ENCODE results near the gene SRBD1. TPM values are rescaled to one million over a fixed set of nuclear protein-coding genes. Genes with fewer than 3 reads are reported as not detected.

SRBD1 gene
- total RNA-seq, 2 experiments from 2014 or later = 21.3 to 22.6 TPM

DNA sequence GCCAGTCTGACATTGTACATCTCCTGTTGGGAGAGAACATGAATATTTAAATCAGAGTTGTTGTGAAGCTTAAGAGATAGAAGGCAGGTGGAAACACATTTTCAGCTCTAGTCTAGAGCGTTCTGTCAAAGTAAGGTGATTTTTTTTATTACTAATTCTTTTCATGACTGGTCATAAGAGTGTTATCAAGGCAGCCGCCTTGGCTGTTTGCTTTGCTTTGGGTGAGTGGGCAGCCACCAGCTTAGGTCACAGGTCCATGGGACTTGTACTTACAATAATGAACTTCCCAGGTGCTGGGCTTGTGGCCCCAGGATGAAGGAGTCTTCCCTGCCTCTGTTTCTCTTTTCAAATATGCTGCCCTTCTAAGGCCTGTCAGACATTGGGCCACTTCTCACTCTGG lies 256.3 kb downstream of the SRBD1 start:
- Mint-ChIP-seq H3K4me1 (ENCODE audit: low read depth) (no peaks in the 10 kb centered on the region), H3K27ac (no peak overlapping the region), H3K27me3 (ENCODE audit: low read depth) (no peaks in the 10 kb centered on the region), H3K36me3 (ENCODE audit: low read depth) (no peaks in the 10 kb centered on the region), H3K4me3 (no peak overlapping the region), H3K9me3 (no peaks in the 10 kb centered on the region)
- CTCF ChIA-PET = interaction anchor here (0.6 kb wide), 1 partner anchor 391 kb away, joined by 3 read pairs; no protein-coding TSS in a partner anchor
- no peak for DNase-seq
- intact Hi-C loops (cut with micrococcal nuclease) = no loop called here

DNA sequence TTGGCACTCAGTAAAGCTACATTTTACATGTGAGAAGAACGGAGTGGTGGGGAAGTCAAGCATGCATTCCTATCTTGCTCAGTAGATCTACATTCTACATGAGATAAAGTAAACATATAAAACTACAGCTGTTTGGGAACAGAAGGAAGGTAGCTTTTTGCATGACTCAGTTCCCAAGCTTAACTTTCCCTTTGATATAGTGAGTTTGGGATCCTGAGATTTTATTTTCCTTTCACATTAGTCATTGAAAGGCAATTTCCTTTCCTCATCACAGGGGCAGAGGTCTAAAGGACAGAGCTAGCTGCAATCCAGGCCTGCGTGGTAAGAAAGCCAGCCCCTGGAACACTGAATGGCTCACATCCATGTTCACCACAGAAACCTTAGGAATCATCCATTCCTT lies 257.2 kb downstream of the SRBD1 start:
- Mint-ChIP-seq H3K27me3 (ENCODE audit: low read depth) (no peaks in the 10 kb centered on the region), H3K9me3 (no peaks in the 10 kb centered on the region), H3K27ac (no peak overlapping the region), H3K4me3 (no peak overlapping the region), H3K36me3 (ENCODE audit: low read depth) (no peaks in the 10 kb centered on the region), H3K4me1 (ENCODE audit: low read depth) (no peaks in the 10 kb centered on the region)
- intact Hi-C loops (cut with micrococcal nuclease) = no loop called here
- DNase-seq = no peak
- CTCF ChIA-PET = no interaction called here

DNA sequence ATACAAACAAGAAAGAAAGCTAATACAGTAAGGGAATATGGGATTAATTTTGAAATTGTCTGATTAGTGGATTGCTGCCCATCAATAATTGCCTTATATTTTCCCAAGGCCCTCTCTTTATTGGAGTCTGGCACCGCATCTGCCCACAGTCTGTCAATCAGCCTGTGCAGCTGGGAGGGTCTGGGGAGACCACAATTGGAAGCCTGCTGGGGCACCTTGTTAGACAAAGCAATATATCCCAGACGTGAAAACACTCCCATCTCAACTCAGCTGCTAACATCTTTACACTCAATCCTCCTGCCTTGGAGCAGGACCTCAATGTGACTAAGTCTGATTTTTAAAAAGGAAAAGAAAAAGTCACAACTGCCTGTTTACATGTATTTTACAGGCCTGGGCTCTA lies 258.6 kb downstream of the SRBD1 start:
- Mint-ChIP-seq H3K4me3 (no peak overlapping the region), H3K27me3 (ENCODE audit: low read depth) (no peaks in the 10 kb centered on the region), H3K4me1 (ENCODE audit: low read depth) (no peaks in the 10 kb centered on the region), H3K36me3 (ENCODE audit: low read depth) (no peaks in the 10 kb centered on the region), H3K27ac (no peak overlapping the region), H3K9me3 (no peaks in the 10 kb centered on the region)
- no peak for DNase-seq
- CTCF ChIA-PET = no interaction called here
- intact Hi-C loops (cut with micrococcal nuclease) = no loop called here

DNA sequence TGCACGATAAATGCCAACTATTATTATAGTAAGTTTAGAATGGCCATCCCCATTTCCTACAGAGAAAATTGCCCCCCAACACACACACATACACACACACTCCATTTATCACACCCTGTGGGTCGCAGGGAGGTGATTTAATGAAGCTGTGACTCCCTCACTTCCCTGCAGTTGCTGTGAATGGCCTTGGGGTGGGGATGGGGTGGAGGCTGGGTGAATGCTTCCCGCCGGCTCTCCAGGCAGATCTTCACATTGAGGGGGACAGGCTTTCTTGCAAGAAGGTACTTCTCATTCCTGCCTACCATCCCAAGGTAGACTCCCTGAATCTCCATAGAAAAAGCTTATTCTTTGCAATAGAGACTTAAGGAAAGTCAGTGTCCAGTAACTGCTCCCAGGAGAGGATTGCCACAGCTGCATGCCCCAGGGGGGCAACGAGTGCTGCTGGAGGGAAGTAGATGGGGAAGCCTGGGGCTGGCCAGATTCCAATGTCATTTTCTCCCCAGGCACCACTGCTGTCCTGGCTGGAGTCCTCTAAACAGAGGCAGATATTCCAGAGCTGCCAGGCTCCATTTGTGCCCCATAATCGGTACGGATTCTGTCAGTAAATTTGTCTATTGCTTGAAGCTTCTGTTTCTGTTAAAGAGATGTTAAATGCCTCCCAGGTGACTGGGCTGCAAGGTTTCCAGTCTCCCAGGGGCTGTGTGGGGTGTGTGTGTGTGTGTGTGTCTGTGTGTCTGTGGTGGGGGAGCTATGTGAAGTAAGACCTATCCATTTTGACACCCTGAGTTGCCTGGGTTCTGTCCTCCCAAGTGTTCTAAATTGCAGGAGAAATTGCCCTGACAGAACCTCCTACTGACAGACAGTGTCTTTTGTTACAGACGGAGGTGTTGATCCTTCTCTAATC lies 265.5 kb downstream of the SRBD1 start:
- H3K27ac Mint-ChIP-seq = no peak overlapping the region
- intact Hi-C loops (cut with micrococcal nuclease) = no loop called here
- no peaks in the 10 kb centered on the region for H3K36me3 Mint-ChIP-seq (ENCODE audit: low read depth)
- CTCF ChIA-PET = interaction anchor here (0.8 to 1.3 kb wide), 2 partner anchors 25 to 149 kb away, joined by 3 read pairs; no protein-coding TSS in a partner anchor
- no peaks in the 10 kb centered on the region for H3K9me3 Mint-ChIP-seq
- no peak for DNase-seq
- no peak overlapping the region for H3K4me3 Mint-ChIP-seq
- H3K4me1 Mint-ChIP-seq (ENCODE audit: low read depth) = no peaks in the 10 kb centered on the region
- peaks cover 6% of the 10 kb centered on the region for H3K27me3 Mint-ChIP-seq (ENCODE audit: low read depth)

DNA sequence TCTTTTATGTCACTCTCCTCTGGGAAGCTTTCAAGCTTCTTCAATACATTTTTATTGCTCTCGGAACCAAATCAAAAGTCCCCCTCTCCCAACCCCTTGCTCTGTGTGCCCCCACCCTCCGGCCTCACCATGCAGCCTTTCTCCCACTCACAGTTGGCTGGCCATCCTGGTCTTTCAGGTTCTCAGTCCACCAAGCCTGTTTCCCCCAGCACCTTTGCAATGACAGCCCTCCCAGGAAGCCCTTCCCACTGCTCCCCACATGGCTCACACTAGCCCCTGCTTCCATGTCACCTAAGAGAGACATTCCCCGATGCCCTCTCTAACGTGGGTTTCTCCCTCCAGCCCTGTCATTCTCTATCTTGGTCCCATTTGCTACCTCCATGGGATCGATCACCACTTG lies 266.6 kb downstream of the SRBD1 start:
- no peak for DNase-seq
- Mint-ChIP-seq H3K27me3 (ENCODE audit: low read depth) (peaks cover 6% of the 10 kb centered on the region), H3K4me1 (ENCODE audit: low read depth) (no peaks in the 10 kb centered on the region), H3K4me3 (no peak overlapping the region), H3K9me3 (no peaks in the 10 kb centered on the region), H3K27ac (no peak overlapping the region), H3K36me3 (ENCODE audit: low read depth) (no peaks in the 10 kb centered on the region)
- intact Hi-C loops (cut with micrococcal nuclease) = no loop called here
- CTCF ChIA-PET = no interaction called here

- CTCF ChIA-PET = no interaction called here
- no peak overlapping the region for H3K4me3 Mint-ChIP-seq
- intact Hi-C loops (cut with micrococcal nuclease) = no loop called here
- H3K36me3 Mint-ChIP-seq (ENCODE audit: low read depth) = no peaks in the 10 kb centered on the region
- H3K27ac Mint-ChIP-seq = no peak overlapping the region
- no peak for DNase-seq
- H3K27me3 Mint-ChIP-seq (ENCODE audit: low read depth) = peaks cover 6% of the 10 kb centered on the region
- H3K9me3 Mint-ChIP-seq = no peaks in the 10 kb centered on the region
- H3K4me1 Mint-ChIP-seq (ENCODE audit: low read depth) = no peaks in the 10 kb centered on the region
Measured at GRCh38 chr2:45344071-45344470, 267.0 kb downstream of the SRBD1 start.

DNA sequence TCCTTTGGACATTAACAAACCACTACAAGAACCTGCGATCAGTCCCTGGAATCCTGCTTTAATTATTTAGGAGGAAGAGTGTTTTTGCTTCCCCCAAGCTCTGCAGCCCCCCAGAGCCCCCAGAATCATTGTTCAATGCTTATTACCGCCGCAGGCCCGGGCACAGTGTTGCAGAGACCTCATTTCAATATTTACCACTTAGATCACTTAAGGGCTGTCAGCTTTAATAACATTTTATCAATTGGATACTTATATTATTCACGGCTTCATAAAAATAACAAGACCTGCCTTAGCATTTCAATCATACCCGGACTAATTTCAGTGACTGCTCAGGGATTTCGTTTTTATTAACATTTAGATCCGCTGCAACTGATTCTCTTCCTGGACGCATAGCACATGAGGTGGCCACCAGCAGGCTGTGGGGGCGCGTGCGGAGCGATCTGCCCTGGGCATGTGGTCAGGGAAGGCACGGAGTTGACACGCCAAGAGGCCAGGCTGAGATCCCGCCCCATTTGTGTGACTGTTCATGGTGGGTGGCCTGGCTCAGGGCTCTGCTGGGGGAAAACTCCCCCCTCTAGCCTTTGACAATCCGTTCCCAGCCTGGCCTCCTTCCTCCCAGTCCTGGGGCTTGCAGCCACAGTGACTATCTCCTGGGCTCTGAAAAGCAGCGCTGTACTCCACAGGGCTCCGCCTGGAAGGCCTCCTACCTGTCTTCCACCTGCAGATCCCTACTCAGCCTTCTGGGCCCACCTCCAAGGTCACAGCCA lies 267.6 kb downstream of the SRBD1 start:
- Mint-ChIP-seq H3K9me3 (no peaks in the 10 kb centered on the region), H3K36me3 (ENCODE audit: low read depth) (no peaks in the 10 kb centered on the region), H3K27ac (no peak overlapping the region), H3K4me3 (no peak overlapping the region), H3K4me1 (ENCODE audit: low read depth) (no peaks in the 10 kb centered on the region), H3K27me3 (ENCODE audit: low read depth) (peaks cover 6% of the 10 kb centered on the region)
- intact Hi-C loops (cut with micrococcal nuclease) = no loop called here
- CTCF ChIA-PET = interaction anchor here (0.7 kb wide), 1 partner anchor 166 kb away, joined by 3 read pairs; no protein-coding TSS in a partner anchor
- no peak for DNase-seq

DNA sequence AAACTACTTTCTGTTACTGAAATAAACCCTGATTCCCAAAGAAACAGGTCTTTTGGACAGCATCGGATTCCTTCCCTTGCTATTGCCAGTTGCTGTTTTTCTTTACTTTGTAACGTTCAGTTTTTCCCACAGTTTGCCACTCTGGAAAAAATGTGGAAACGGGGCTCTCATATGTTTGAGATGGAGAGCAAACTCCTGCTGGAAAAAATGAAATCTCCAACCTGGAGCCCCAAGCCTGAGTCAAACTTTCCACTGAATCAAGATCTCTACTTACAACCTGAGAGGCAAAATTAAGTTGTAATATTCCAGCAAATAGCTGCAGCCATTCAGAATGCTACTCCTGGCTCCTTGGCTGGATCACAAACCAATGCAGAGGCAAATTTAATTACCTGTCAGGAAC lies 270.7 kb downstream of the SRBD1 start:
- Mint-ChIP-seq H3K27me3 (ENCODE audit: low read depth) (peaks cover 6% of the 10 kb centered on the region), H3K36me3 (ENCODE audit: low read depth) (no peaks in the 10 kb centered on the region), H3K4me1 (ENCODE audit: low read depth) (no peaks in the 10 kb centered on the region), H3K27ac (no peak overlapping the region), H3K9me3 (no peaks in the 10 kb centered on the region), H3K4me3 (no peak overlapping the region)
- CTCF ChIA-PET = interaction anchor here (1.4 kb wide), 1 partner anchor 316 kb away, joined by 3 read pairs; no protein-coding TSS in a partner anchor
- intact Hi-C loops (cut with micrococcal nuclease) = no loop called here
- DNase-seq = no peak

GRCh38 chr2:45339253-45339652 lies 271.8 kb downstream of the SRBD1 start:
- DNase-seq = no peak
- Mint-ChIP-seq H3K9me3 (no peaks in the 10 kb centered on the region), H3K27ac (no peak overlapping the region), H3K4me3 (no peak overlapping the region), H3K4me1 (ENCODE audit: low read depth) (no peaks in the 10 kb centered on the region), H3K36me3 (ENCODE audit: low read depth) (no peaks in the 10 kb centered on the region), H3K27me3 (ENCODE audit: low read depth) (peaks cover under 1% of the 10 kb centered on the region)
- CTCF ChIA-PET = no interaction called here
- intact Hi-C loops (cut with micrococcal nuclease) = no loop called here

Other genes with a start within 250 kb of the SRBD1 start
- gene PRKCE, start 40.4 kb upstream of the SRBD1 start, total RNA-seq = 10 to 100 TPM in 1 of 2 experiments, 1 to 10 TPM in 1; 9.4 to 10.6 TPM

All from activated naive CD4-positive, alpha-beta T cell treated with anti-CD3 and anti-CD28 coated beads for 36 hours (primary cell).